Stimulated activated CD4-positive, alpha-beta T cell treated with anti-CD3 and anti-CD28 coated beads, Interleukin-2, amount 100 ng/mL, for 48 hours (primary cell): ENCODE data around the gene ASF1B.

Source experiments
- DNase-seq, 2 donors: peaks; one replicate each; pipeline ENCODE4 v3.0.0-alpha.2; 2020

The ASF1B gene

GRCh38 chr19:14106840-14107239, 29.5 kb downstream of the ASF1B start:
- DNase-seq, result no peak

GRCh38 chr19:14105680-14106079, 30.7 kb downstream of the ASF1B start:
- no peak for DNase-seq

- DNase-seq, result no peak
Observed at GRCh38 chr19:14103310-14103709, 33.1 kb downstream of the ASF1B start.

GRCh38 chr19:14102756-14103155, 33.6 kb downstream of the ASF1B start:
- no peak for DNase-seq

- no peak for DNase-seq
Observed at GRCh38 chr19:14102102-14102696, 34.2 kb downstream of the ASF1B start.

- no peak for DNase-seq
Observed at GRCh38 chr19:14101003-14101545, 35.3 kb downstream of the ASF1B start.

GRCh38 chr19:14097532-14098151, 38.7 kb downstream of the ASF1B start:
- DNase-seq, result no peak

GRCh38 chr19:14096272-14096992, 40.0 kb downstream of the ASF1B start:
- DNase-seq, result no peak

GRCh38 chr19:14094854-14095253, 41.5 kb downstream of the ASF1B start:
- DNase-seq, result no peak

GRCh38 chr19:14093117-14093823, 43.1 kb downstream of the ASF1B start:
- DNase-seq, result no peak

GRCh38 chr19:14091813-14092462, 44.5 kb downstream of the ASF1B start:
- DNase-seq, result peak in 1 of 2 donors; percentile 27

GRCh38 chr19:14091081-14091812, 45.1 kb downstream of the ASF1B start:
- DNase-seq, result peak; percentile 63 to 64

- peak; percentile 65 to 70 for DNase-seq
Observed at GRCh38 chr19:14090509-14091080, 45.8 kb downstream of the ASF1B start, which contains the start of gene SAMD1. SAMD1 (minus strand) TSS chr19:14090751.

GRCh38 chr19:14089662-14090508, 46.5 kb downstream of the ASF1B start:
- peak; percentile 38 to 53 for DNase-seq

GRCh38 chr19:14089412-14089661, 47.1 kb downstream of the ASF1B start:
- peak in 1 of 2 donors; percentile 7 for DNase-seq

GRCh38 chr19:14088634-14089411, 47.6 kb downstream of the ASF1B start:
- no peak for DNase-seq

GRCh38 chr19:14086098-14086497, 50.3 kb downstream of the ASF1B start:
- no peak for DNase-seq

GRCh38 chr19:14085309-14085995, 50.9 kb downstream of the ASF1B start, which contains the start of gene C19orf67:
C19orf67 (minus strand) TSS chr19:14085783; CDS start chr19:14085627, 156 bp downstream.
- DNase-seq, result no peak

GRCh38 chr19:14082675-14082960, 53.8 kb downstream of the ASF1B start:
- DNase-seq, result no peak
